K562 (cell line): ENCODE results near the gene STX1B. TPM values are rescaled to one million over a fixed set of nuclear protein-coding genes. Genes with fewer than 3 reads are reported as not detected.

ENCODE experiments used
- ATAC-seq: fragments of 200-7000 bp; cut with Tn5 transposase; 3 replicates; pipeline ENCODE4 v1.9.1; 2020; ENCODE audit warnings: moderate library complexity
- BruUV-seq: library from RNA; stranded (reverse); fragments of 400-500 nt; replicated peaks from 2 replicates; lab custom pipeline; 2021; lab: Mats Ljungman, UMichigan
- CTCF ChIA-PET: fragments of 300-600 bp; formaldehyde crosslinking; extraction: SDS; loops from one replicate; lab custom pipeline; 2021; ENCODE audit warnings: low intra/inter-chr PET ratio; lab: Yijun Ruan, JAX
- POLR2A ChIA-PET: fragments of 300-600, 350-650 bp; sonication (Branson Sonifier 250); formaldehyde crosslinking; extraction: SDS; loops from one replicate; lab custom pipeline; 2021; ENCODE audit warnings: antibody characterized with exemption, inconsistent platforms; lab: Yijun Ruan, JAX
- DNase-seq, 4 experiments: peaks; one replicate each; pipeline versions ENCODE4 v3.0.0 to v3.0.0-alpha.2; 2011 to 2018; ENCODE audit warnings: low spot score in 3 of 4, mixed read lengths in 3 of 4; ENCODE audit errors: extremely low read depth in 1 of 4
- FAIRE-seq: peaks from 2 replicates; lab custom pipeline; 2011; peaks lifted over from hg19 to GRCh38; lab: Jason Lieb, UNC
- H2AFZ ChIP-seq: 2 replicates; pipeline ENCODE4 v1.6.0; 2011; ENCODE audit warnings: low read depth, low read length, control low read depth, inconsistent platforms
- H3K27ac ChIP-seq: fragments of 200-600 bp; 3 replicates; pipeline ENCODE4 v1.8.0; 2011; ENCODE audit warnings: low read depth, mild to moderate bottlenecking, control low read depth, inconsistent platforms, low read length, moderate library complexity, mixed read lengths; ENCODE audit errors: extremely low read depth
- H3K27me3 ChIP-seq, 2 experiments: fragments of 300-600 bp in 1 of 2; 2 replicates in 1 of 2; 3 replicates in 1 of 2; pipeline versions ENCODE4 v1.6.0 to v1.8.0; 2011; ENCODE audit warnings: inconsistent platforms in 2 of 2, low read length in 2 of 2, mild to moderate bottlenecking in 1 of 2, mixed read lengths in 1 of 2, moderate library complexity in 1 of 2; ENCODE audit not compliant: control insufficient read depth in 2 of 2, insufficient read depth in 2 of 2
- H3K36me3 ChIP-seq: fragments of 300-600 bp; 3 replicates; pipeline ENCODE4 v1.8.0; 2011; ENCODE audit warnings: mild to moderate bottlenecking, low read length, inconsistent platforms; ENCODE audit not compliant: control insufficient read depth, insufficient read depth
- H3K4me1 ChIP-seq, 2 experiments: fragments of 200-600 bp in 1 of 2; replicated peaks in 1 of 2; 2 replicates in 1 of 2; 3 replicates in 1 of 2; pipeline versions ENCODE4 v1.5.1 to v1.8.0; 2011; ENCODE audit warnings: inconsistent platforms in 2 of 2, low read length in 2 of 2, mild to moderate bottlenecking in 1 of 2, mixed read lengths in 1 of 2, moderate library complexity in 1 of 2; ENCODE audit not compliant: control insufficient read depth in 2 of 2, insufficient read depth in 2 of 2
- H3K4me2 ChIP-seq: 2 replicates; pipeline ENCODE4 v1.6.1; 2011; ENCODE audit warnings: low read length, control low read depth, inconsistent platforms, mixed read lengths; ENCODE audit not compliant: insufficient read depth
- H3K4me3 ChIP-seq: fragments of 200-600 bp; sonication (generic), shearing (Covaris generic); 2 replicates; pipeline ENCODE4 v1.5.1; 2016; ENCODE audit warnings: control low read depth, inconsistent platforms
- H3K79me2 ChIP-seq: fragments of 200-600 bp; 3 replicates; pipeline ENCODE4 v1.8.0; 2011; ENCODE audit warnings: low read length, inconsistent platforms; ENCODE audit not compliant: control insufficient read depth, insufficient read depth
- H3K9ac ChIP-seq, 2 experiments: 2 replicates each; pipeline versions ENCODE4 v1.6.0 to v1.6.1; 2011; ENCODE audit warnings: low read depth in 2 of 2, low read length in 2 of 2, control low read depth in 1 of 2, inconsistent platforms in 1 of 2, mild to moderate bottlenecking in 1 of 2, mixed read lengths in 1 of 2; ENCODE audit not compliant: insufficient read depth in 1 of 2
- H3K9me1 ChIP-seq: one replicate; pipeline ENCODE4 v1.6.0; 2011; ENCODE audit warnings: inconsistent platforms, mild to moderate bottlenecking, low read length, moderate library complexity; ENCODE audit not compliant: control insufficient read depth, insufficient read depth
- H3K9me3 ChIP-seq: replicated peaks from 2 replicates; pipeline ENCODE4 v1.5.1; 2011; ENCODE audit warnings: low read depth, low read length, inconsistent platforms; ENCODE audit not compliant: control insufficient read depth, insufficient read depth
- H4K20me1 ChIP-seq: replicated peaks from 2 replicates; pipeline ENCODE4 v1.6.1; 2011; ENCODE audit warnings: low read length, inconsistent platforms, mixed read lengths; ENCODE audit not compliant: control insufficient read depth, insufficient read depth
- CBX3 ChIP-seq, 2 experiments: IDR thresholded peaks; 1 replicate in 1 of 2; 2 replicates in 1 of 2; pipeline ENCODE4 v1.6.1; 2012; ENCODE audit warnings: inconsistent platforms in 2 of 2, low read length in 2 of 2, borderline replicate concordance in 1 of 2, control low read depth in 1 of 2
- HMGN3 ChIP-seq: IDR thresholded peaks from 2 replicates; pipeline ENCODE4 v1.6.1; 2011; ENCODE audit warnings: borderline replicate concordance, low read depth, mild to moderate bottlenecking, mixed read lengths, low read length; ENCODE audit not compliant: insufficient read length; ENCODE audit errors: extremely low read depth
- SP1 ChIP-seq: sonication (generic); formaldehyde crosslinking; IDR thresholded peaks from 2 replicates; pipeline ENCODE4 v1.8.1; 2022; ENCODE audit warnings: mild to moderate bottlenecking, missing genetic modification reagents
- SUPT5H ChIP-seq: fragments of 450-650 bp; IDR thresholded peaks from 2 replicates; pipeline ENCODE4 v1.6.1; 2016
- ZKSCAN3 ChIP-seq: fragments of 250-450 bp; sonication (Bioruptor Pico); IDR thresholded peaks from 2 replicates; pipeline ENCODE4 v1.4.0; 2020
- WGBS: fragments of 100-300 bp; shearing (Covaris generic); methylation state at CpG from one replicate; pipeline ENCODE4 v1.1.6; 2016; ENCODE audit warnings: low coverage, mixed read lengths; ENCODE audit not compliant: insufficient coverage; ENCODE audit errors: missing lambda C conversion rate; 5-methylcytosine and 5-hydroxymethylcytosine counted together
- in situ Hi-C: fragments of 300-500 bp; cut with MboI; formaldehyde crosslinking; loops from 4 replicates; pipeline ENCODE4 v1.15.0; 2018; ENCODE audit warnings: inconsistent platforms, mixed read lengths
- intact Hi-C: fragments of 100-400 bp; cut with micrococcal nuclease; formaldehyde crosslinking; loops from 2 replicates; pipeline ENCODE4 v1.14.2; 2022
- polyA plus RNA-seq, 8 experiments: library from polyadenylated mRNA; depleted of rRNA in 4 of 8; stranded (reverse) in 5 of 8; unstranded in 3 of 8; fragments of >200 nt; fragmentation: Nextera tagmentation in 2 of 8; fragmentation: Illumina TruSeq in 1 of 8; extraction: Ambion mirVana in 2 of 8; extraction: Trizol in 1 of 8; gene quantifications; 2 replicates each; pipeline versions ENCODE4 v1.2.1 to v1.2.3, GENCODE V29; 2011 to 2014; ENCODE audit warnings: inconsistent platforms in 1 of 8, missing spikeins in 1 of 8
- total RNA-seq, 7 experiments: library from RNA; depleted of rRNA in 6 of 7; stranded (reverse); fragments of >200 nt in 6 of 7; fragmentation: Illumina TruSeq in 2 of 7; extraction: Trizol in 2 of 7; gene quantifications; 2 replicates each; pipeline versions ENCODE4 v1.2.1 to v1.2.3, GENCODE V29; 2011 to 2021; ENCODE audit warnings: low replicate concordance in 1 of 7

The STX1B gene
- total and polyA plus RNA-seq, 9 of the 15 experiments (the other 6 are each of a cell fraction or from before 2014, with no cell fraction given), result 0.07 to 2.5 (median 0.86) TPM

DNA sequence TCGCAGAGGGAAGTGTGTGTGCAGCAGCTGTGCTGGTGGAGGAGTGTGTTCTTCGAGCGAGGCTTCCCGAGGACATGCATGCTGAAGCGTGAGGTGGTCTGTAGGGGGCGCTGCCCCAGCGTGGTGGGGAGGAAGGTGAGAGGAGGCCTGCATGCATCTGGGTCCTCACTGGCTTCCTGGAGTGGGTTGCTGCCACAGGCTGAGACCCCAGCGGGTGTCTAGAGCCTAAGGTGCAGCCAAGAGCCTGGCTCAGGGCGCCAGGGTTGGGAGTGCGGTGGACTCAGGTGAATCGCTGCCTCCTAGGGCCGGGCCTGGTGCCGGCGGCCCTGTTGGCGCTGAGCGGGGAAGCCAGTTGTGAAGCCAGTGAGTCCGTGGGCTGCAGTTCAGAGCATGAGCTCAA lies 32.9 kb downstream of the STX1B start (continued):
- TF ChIP-seq SP1 (CRISPR knock-in tag) (no peak), HMGN3 (peak; percentile 41)

DNA sequence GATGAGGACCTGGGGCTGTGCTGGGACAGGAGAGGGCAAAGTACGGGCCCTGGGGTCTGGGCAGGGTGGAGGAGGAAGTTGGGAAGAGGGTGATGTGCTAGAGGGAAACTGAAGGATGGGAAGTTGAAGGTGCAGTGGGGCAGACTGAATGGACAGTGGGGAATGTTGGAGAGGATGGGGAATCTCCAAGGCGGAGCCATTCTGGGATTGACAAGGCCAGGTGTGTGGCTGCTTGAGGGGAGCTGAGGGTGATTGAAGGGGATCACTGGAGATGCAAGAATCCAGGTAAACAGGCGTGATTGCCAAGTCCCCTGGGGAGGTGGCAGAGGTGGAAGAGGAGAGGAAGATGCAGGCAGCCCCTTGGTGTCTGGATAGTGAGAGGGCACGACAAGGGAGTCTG lies 34.0 kb downstream of the STX1B start:
- intact Hi-C loops, result no loop called here
- no peak for DNase-seq
- Histone ChIP-seq H3K27me3 (no peaks in the 10 kb centered on the region), H3K4me1 (peaks cover 8 to 36% of the 10 kb centered on the region in 2 experiments; a peak in 4 of 5 replicates), H3K36me3 (peaks cover 94% of the 10 kb centered on the region), H3K4me3 (no peak overlapping the region), H3K9ac (no peak overlapping the region; a peak in 1 of 4 replicates), H3K27ac (no peak overlapping the region), H2AFZ (no peak overlapping the region), H3K9me3 (no peaks in the 10 kb centered on the region), H3K79me2 (0 out of 3 replicates have a peak, but pooled peaks cover 4% of the 10 kb centered on the region)
- no TSS peak for BruUV-seq
- FAIRE-seq, result peak; percentile 19
- CTCF ChIA-PET, result no interaction called here
- no peak for ATAC-seq
- TF ChIP-seq ZKSCAN3 (CRISPR knock-in tag) (no peak), CBX3 (IDR thresholded peaks at IDR 0.05; ENCODE audit: borderline replicate concordance in 1 of 2, low read length in 2 of 2) (no peak), SUPT5H (0 out of 2 replicates have a peak, but pooled peaks have one; percentile 22)
- TF ChIP-seq, all 486 proteins: peak for 1
- in situ Hi-C loops, result loop anchor here (25.0 kb wide), 1 partner anchor 461 kb away; the partner anchor contains the start of genes COX6A2 and ZNF843
- peaks cover 5% of the 10 kb centered on the region; the same call in 1 of the 2 replicates for H4K20me1 ChIP-seq
- 69% methylated on average over 2 of the region's 4 CpGs for WGBS
- no peak overlapping the region for H3K4me2 ChIP-seq
- no peaks in the 10 kb centered on the region for H3K9me1 ChIP-seq
- POLR2A ChIA-PET, result interaction anchor here (0.6 kb wide), 1 partner anchor 313 kb away, joined by 4 read pairs; no protein-coding TSS in a partner anchor
